Breast epithelium (tissue), 4 donors: ENCODE data around the gene MYLIP. TPM values are rescaled to one million over a fixed set of nuclear protein-coding genes. Genes with fewer than 3 reads are reported as not detected.

ENCODE experiments used
- DNase-seq, 2 donors: peaks; one replicate each; pipeline ENCODE4 v3.0.0-alpha.2; 2019; ENCODE audit warnings: low spot score in 2 of 2
- H3K27ac ChIP-seq, 2 donors: fragments of 200-600 bp; sonication (generic) in 1 of 2; one replicate each; pipeline ENCODE4 v1.5.1; 2016 to 2019; ENCODE audit warnings: mild to moderate bottlenecking in 1 of 2
- H3K27me3 ChIP-seq, 2 donors: fragments of 200-600 bp; sonication (generic) in 1 of 2; one replicate each; pipeline versions ENCODE4 v1.5.1 to v1.6.0; 2017 to 2019; ENCODE audit warnings: control low read depth in 1 of 2, mild to moderate bottlenecking in 1 of 2
- H3K36me3 ChIP-seq: fragments of 200-600 bp; one replicate; pipeline ENCODE4 v1.5.1; 2019
- H3K4me1 ChIP-seq, 2 donors: fragments of 200-600 bp; sonication (generic); one replicate each; pipeline ENCODE4 v1.5.1; 2016 to 2019; ENCODE audit warnings: control low read depth in 1 of 2
- H3K4me3 ChIP-seq, 3 donors: fragments of 200-600 bp; sonication (generic); 1 replicate in 2 of 3; 2 replicates in 1 of 3; pipeline ENCODE4 v1.5.1; 2016 to 2019; ENCODE audit warnings: mild to moderate bottlenecking in 3 of 3, moderate library complexity in 2 of 3
- H3K9me3 ChIP-seq, 2 donors: fragments of 200-600 bp; sonication (generic) in 1 of 2; one replicate each; pipeline ENCODE4 v1.5.1; 2016 to 2019; ENCODE audit warnings: control low read depth in 1 of 2
- POLR2A ChIP-seq: fragments of 450-650 bp; IDR thresholded peaks from one replicate; pipeline ENCODE4 v1.6.1; 2016; ENCODE audit warnings: antibody characterized with exemption, mild to moderate bottlenecking, moderate library complexity
- POLR2AphosphoS5 ChIP-seq, 3 donors: sonication (generic); formaldehyde crosslinking; IDR thresholded peaks; one replicate each; pipeline ENCODE4 v1.6.1; 2017; ENCODE audit warnings: antibody characterized with exemption in 3 of 3
- intact Hi-C: fragments of 100-400 bp; cut with DNase I; formaldehyde crosslinking; loops from one replicate; pipeline ENCODE4 v1.15.1; 2023; ENCODE audit warnings: low total_unique reads
- total RNA-seq, 3 donors: library from RNA; depleted of rRNA; stranded (reverse); fragments of >200 nt; gene quantifications; one replicate each; pipeline ENCODE4 v1.1.0, GENCODE V29; 2016
- TF ChIP-seq, protein P1 (sequence below), 3 donors: fragments of 450-650 bp; IDR thresholded peaks; one replicate each; pipeline ENCODE4 v1.5.1; 2016 to 2017; ENCODE audit warnings: antibody characterized with exemption in 3 of 3, mild to moderate bottlenecking in 3 of 3, moderate library complexity in 3 of 3

The MYLIP gene
- total RNA-seq, 3 donors from 2014 or later: 47.2 to 63.0 (median 59.6) TPM

- Histone ChIP-seq H3K27me3 (no peaks in the 10 kb centered on the region), H3K27ac (no peak overlapping the region), H3K9me3 (no peaks in the 10 kb centered on the region), H3K4me1 (peaks cover 0 to 4% of the 10 kb centered on the region in 2 donors), H3K4me3 (no peak overlapping the region), H3K36me3 (no peaks in the 10 kb centered on the region)
- TF ChIP-seq POLR2A (no peak), POLR2AphosphoS5 (IDR thresholded peaks at IDR 0.05) (no peak)
- TF ChIP-seq, protein P1, sequence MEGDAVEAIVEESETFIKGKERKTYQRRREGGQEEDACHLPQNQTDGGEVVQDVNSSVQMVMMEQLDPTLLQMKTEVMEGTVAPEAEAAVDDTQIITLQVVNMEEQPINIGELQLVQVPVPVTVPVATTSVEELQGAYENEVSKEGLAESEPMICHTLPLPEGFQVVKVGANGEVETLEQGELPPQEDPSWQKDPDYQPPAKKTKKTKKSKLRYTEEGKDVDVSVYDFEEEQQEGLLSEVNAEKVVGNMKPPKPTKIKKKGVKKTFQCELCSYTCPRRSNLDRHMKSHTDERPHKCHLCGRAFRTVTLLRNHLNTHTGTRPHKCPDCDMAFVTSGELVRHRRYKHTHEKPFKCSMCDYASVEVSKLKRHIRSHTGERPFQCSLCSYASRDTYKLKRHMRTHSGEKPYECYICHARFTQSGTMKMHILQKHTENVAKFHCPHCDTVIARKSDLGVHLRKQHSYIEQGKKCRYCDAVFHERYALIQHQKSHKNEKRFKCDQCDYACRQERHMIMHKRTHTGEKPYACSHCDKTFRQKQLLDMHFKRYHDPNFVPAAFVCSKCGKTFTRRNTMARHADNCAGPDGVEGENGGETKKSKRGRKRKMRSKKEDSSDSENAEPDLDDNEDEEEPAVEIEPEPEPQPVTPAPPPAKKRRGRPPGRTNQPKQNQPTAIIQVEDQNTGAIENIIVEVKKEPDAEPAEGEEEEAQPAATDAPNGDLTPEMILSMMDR (IDR thresholded peaks at IDR 0.05): no peak
- intact Hi-C loops: no loop called here
- DNase-seq: no peak
Measured at GRCh38 chr6:16127471-16127870, 1.4 kb upstream of the MYLIP start.

- H3K4me1 ChIP-seq: peaks cover 0 to 4% of the 10 kb centered on the region in 2 donors
- DNase-seq: peak in 1 of 2 donors; percentile 36
- intact Hi-C loops: no loop called here
Measured at GRCh38 chr6:16129623-16130401, 926 bp downstream of the MYLIP start.

GRCh38 chr6:16130437-16130891 is 1.6 kb downstream of the MYLIP start:
- Histone ChIP-seq H3K9me3 (no peaks in the 10 kb centered on the region), H3K36me3 (no peaks in the 10 kb centered on the region), H3K4me3 (peak overlapping the region; percentile 94 to 100 (median 98)), H3K27me3 (no peaks in the 10 kb centered on the region), H3K4me1 (peaks cover 0 to 4% of the 10 kb centered on the region in 2 donors), H3K27ac (peak overlapping the region; percentile 97 to 99)
- DNase-seq: no peak
- intact Hi-C loops: no loop called here
- TF ChIP-seq POLR2A (no peak), POLR2AphosphoS5 (IDR thresholded peaks at IDR 0.05) (no peak)
- TF ChIP-seq, protein P1 (IDR thresholded peaks at IDR 0.05): no peak

More at GRCh38 chr6:16129623-16130401, 926 bp downstream of the MYLIP start:
- no peaks in the 10 kb centered on the region for H3K9me3 ChIP-seq
- no peaks in the 10 kb centered on the region for H3K36me3 ChIP-seq
- no peak for TF ChIP-seq POLR2A
- TF ChIP-seq POLR2AphosphoS5 (IDR thresholded peaks at IDR 0.05): peak in 1 of 3 donors; percentile 14
- TF ChIP-seq, protein P1 (IDR thresholded peaks at IDR 0.05): no peak
- peak overlapping the region; percentile 97 to 99 for H3K27ac ChIP-seq
- H3K4me3 ChIP-seq: peak overlapping the region; percentile 94 to 100 (median 98)
- H3K27me3 ChIP-seq: no peaks in the 10 kb centered on the region

DNA sequence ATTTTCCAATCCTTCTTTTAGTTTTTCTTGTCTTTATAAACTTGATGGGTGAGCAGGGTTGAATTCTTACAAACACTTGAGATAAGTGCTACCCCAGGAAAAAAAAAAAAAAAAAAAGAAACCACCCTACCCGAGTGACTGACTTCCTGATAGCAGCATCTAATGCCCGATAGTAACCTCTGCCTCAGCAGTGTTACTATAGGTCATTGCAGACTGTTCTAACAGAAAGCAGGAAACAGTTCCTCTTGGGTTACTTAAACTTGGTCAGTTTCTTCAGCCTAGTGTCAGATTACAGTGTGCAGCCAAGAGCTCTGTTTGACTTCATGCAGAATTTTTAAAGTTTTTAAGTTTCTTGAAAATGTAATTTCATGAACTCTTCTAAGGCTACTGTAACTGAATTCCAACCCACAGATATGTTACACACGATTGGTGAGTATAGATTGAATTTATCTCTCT is 2.1 kb downstream of the MYLIP start:
- Histone ChIP-seq H3K36me3 (no peaks in the 10 kb centered on the region), H3K4me3 (peak overlapping the region; percentile 94 to 100 (median 98)), H3K9me3 (no peaks in the 10 kb centered on the region), H3K27me3 (no peaks in the 10 kb centered on the region), H3K4me1 (peaks cover 2 to 4% of the 10 kb centered on the region in 2 donors), H3K27ac (peak overlapping the region; percentile 97 to 99)
- TF ChIP-seq POLR2AphosphoS5 (IDR thresholded peaks at IDR 0.05) (peak in 1 of 3 donors; percentile 15), POLR2A (no peak)
- TF ChIP-seq, protein P1 (IDR thresholded peaks at IDR 0.05): no peak
- peak in 1 of 2 donors; percentile 41 for DNase-seq
- intact Hi-C loops: no loop called here

- no peak for TF ChIP-seq POLR2A
- TF ChIP-seq, protein P1 (IDR thresholded peaks at IDR 0.05): no peak
- no peak for TF ChIP-seq POLR2AphosphoS5 (IDR thresholded peaks at IDR 0.05)
- Histone ChIP-seq H3K36me3 (no peaks in the 10 kb centered on the region), H3K27ac (peak overlapping the region; percentile 44 to 59), H3K4me1 (peaks cover 4 to 17% of the 10 kb centered on the region in 2 donors), H3K4me3 (peak overlapping the region; percentile 10 to 100 (median 94)), H3K9me3 (no peaks in the 10 kb centered on the region), H3K27me3 (no peaks in the 10 kb centered on the region)
- DNase-seq: no peak
- intact Hi-C loops: no loop called here
Measured at GRCh38 chr6:16132909-16133308, 4.0 kb downstream of the MYLIP start.
